HG02642 (cell line): ENCODE results near the gene TAF6L.
"Not testable (repeated sequence)": the region's sequence is repeated elsewhere in the genome, so short reads cannot be mapped to it uniquely, and the experiment has no call there.

Source experiments
- ATAC-seq: cut with Tn5 transposase; IDR thresholded peaks from one replicate; pipeline ENCODE4 v1.9.1; 2021; ENCODE audit warnings: mild to moderate bottlenecking; ENCODE audit not compliant: unreplicated experiment, poor library complexity

Gene TAF6L

DNA sequence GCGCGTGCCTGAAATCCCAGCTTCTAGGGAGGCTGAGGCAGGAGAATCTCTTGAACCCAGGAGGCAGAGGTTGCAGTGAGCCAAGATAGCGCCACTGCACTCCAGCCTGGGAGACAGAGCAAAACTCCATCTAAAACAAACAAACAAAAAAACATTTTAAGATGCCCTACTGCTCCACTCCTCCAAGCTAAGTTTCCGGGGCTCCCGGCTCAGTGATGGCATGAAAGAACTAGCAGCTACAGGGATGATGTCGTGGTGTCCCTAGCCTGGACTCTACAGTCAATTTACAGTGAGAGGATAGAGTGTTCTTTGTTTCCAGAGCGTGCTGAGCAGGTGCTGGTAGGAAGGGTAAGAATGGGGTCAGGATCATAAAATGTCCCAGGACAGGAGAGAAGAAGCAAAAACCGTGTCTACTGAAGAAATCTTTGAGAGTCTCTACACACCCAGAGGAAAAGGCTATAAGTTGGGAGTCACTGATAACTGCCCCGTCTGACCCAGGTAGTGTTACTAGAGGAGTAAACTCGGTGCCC, 16.0 kb upstream of the TAF6L start:
- ATAC-seq: no peak

DNA sequence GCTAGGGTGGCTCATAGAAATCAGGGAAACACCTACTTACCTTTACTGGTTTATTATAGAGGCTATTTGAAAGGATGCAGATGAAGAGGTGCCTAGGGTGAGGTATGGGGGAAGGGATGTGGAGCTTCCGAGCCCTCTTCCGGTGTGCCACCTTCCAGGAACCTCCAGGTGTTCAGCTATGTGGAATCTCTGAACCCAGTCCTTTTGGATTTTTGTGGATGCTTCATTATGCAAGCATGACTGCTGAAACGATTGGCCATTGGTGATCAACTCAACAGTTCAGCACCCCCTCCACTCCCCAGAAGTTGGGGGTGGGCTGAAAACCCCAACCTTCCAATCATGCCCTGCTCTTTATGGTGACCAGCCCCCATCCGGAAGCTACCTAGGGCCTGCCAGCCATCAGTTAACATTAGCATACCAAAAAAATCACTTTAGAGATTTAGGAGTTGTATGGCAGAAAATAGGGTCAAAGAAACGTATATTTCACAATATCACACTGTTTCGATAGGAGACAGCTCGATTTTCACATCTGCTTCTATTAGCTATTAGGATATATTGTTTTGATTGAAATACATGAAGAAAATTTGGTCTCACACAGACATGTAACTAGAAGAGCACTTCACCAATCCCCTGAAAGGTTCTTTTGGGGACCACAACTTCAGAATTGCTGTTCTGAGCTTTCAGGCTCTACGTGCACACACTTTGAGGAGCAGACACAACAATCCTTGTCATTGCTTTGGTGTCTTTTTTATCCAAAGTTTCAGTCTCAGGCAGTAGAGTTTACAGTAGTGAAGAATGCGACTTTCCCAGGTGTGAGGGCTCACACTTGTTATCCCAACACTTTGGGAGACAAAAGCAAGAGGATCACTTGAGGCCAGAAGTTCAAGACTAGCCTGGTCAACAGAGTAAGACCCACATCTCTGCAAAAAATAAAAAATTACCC, 13.1 kb upstream of the TAF6L start:
- no peak for ATAC-seq

DNA sequence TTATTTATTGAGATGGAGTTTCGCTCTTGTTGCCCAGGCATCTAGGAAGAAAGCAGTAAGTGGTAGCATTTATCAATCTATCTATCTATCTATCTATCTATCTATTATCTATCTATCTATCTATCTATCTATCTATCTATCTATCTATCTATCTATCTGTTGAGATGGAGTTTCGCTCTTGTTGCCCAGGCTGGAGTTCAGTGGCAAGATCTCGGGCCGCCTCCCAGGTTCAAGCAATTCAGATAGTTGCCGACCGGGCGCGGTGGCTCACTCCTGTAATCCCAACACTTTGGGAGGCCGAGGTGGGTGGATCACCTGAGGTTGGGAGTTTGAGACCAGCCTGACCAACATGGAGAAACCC, 10.3 kb upstream of the TAF6L start:
- ATAC-seq: not testable (repeated sequence)

DNA sequence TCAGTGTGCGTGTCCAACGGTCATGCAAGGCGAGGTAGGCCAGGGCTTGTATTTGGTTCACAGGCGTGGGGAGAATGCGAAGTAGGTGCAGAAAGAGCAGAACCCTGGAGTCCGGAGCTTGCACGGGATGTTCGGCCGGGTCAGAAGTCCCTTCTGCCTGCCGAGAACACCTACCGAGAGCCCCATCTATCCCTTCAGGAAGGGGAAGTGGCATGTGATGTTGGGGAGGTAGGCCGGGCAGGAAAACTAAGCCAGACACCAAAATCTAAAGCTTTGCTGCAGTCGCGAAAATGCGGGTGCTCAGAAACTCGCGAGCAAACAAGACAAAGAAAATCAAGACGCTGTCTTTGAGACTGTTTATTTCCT, 435 bp upstream of the TAF6L start:
- peak; percentile 9 for ATAC-seq

DNA sequence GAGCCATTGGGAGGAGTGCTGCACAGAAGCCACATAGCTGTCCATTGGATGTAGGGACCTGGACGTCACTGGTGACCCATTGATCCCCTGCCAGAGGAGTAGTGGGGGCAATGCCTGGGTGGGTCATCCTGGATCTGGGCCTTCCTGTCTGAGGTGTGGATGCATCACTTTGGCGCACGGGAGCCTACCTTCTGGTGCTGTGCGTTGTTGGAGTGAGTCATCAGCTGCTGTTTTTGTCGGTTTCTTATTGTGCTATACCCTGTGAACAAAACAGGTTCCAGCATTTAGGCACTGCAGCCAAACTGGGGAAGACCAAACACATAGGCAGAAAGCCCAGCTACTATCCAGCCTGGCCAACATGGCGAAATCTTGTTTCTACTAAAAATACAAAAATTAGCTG, 3.2 kb downstream of the TAF6L start:
- no peak for ATAC-seq

DNA sequence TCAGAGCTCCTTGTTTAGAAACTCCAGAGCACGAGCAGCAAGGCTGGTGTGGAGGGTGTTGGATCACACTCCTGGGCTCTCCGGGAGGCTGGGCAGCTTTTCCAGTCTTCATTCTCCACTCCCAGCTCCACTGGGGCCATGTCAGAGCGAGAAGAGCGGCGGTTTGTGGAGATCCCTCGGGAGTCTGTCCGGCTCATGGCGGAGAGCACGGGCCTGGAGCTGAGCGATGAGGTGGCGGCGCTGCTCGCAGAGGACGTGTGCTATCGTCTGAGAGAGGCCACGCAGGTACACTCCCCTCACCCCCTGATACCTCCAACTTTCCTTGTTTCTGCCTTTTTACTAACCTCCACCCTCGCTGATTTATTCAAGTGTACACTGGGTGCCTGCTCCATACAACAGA, 4.5 kb downstream of the TAF6L start:
- no peak for ATAC-seq

DNA sequence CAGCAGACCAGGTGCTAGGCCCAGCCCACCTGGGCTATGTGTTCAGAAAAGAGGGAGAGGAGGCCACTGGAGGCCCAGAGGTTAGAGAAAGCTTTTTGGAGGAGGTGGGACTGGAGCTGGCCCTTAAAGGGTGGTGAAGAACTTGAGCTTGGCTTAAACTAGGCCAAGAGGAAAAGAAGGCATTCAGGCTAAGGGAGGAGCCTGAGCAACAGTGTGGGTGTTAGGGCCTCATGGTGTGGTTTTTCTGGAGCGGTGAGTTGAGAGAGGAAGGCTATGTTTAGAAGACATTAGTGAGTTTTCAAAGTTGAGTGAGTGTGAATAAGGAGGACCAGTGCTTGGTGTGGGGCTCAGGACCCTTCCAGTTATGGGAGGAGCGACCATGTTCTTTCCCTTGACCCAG, 6.2 kb downstream of the TAF6L start:
- ATAC-seq: no peak

DNA sequence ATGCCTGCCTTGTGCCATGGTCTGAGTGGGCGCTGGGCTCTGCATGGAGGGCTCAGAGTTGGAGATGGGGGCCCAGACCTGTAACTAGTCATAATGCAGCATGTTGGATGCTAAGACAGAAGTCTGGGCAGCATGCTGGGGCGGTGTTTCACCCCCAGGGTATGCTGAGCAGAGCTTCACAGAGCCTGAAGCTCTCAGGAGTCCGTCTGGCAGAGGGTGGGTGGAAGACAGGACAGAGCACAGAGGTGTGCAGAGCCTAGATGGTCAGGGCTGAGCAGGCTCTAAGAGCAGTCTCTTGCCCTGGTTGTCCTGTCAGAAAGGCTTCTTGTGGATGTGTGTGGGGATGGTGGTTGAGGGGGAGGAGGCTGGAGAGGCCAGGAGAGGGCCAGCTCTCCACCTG, 7.2 kb downstream of the TAF6L start:
- no peak for ATAC-seq

DNA sequence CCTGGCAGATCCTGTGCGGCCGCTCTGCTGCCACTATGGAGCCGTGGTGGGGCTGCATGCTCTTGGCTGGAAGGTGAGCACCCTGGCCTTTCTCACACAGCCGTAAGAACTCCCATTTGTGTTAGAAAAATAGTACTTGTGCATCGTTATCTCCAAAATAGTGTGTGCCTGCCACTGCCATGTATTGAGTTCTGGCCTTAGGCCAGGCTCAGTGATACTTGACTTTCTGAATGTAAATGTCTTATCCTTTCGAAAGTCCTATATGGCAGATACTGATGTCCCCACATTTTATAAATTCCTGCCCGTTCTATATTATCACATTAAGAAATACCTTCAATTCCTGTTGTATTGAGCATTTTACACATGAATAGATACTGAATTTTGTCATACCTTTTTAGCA, 11.6 kb downstream of the TAF6L start:
- no peak for ATAC-seq

DNA sequence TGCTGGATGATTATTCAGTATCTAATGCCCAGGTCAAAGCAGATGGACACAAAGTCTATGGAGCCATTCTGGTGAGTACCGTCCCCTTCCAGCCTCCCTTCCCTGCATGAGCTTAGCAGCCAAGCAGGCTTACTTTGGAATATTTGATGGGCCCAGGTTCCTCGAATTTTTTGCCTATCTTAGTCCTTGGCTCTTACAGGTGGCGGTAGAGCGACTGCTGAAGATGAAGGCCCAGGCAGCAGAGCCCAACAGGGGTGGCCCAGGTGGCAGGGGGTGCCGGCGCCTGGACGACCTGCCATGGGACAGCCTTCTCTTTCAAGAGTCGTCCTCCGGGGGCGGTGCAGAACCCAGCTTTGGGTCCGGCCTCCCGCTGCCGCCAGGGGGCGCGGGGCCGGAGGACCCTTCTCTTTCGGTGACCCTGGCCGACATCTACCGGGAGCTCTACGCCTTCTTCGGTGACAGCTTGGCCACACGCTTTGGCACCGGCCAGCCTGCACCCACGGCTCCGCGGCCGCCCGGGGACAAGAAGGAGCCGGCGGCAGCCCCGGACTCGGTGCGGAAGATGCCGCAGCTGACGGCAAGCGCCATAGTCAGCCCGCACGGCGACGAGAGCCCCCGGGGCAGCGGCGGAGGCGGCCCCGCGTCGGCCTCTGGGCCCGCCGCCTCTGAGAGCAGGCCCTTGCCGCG, 15.3 kb downstream of the TAF6L start:
- ATAC-seq: peak; percentile 67

DNA sequence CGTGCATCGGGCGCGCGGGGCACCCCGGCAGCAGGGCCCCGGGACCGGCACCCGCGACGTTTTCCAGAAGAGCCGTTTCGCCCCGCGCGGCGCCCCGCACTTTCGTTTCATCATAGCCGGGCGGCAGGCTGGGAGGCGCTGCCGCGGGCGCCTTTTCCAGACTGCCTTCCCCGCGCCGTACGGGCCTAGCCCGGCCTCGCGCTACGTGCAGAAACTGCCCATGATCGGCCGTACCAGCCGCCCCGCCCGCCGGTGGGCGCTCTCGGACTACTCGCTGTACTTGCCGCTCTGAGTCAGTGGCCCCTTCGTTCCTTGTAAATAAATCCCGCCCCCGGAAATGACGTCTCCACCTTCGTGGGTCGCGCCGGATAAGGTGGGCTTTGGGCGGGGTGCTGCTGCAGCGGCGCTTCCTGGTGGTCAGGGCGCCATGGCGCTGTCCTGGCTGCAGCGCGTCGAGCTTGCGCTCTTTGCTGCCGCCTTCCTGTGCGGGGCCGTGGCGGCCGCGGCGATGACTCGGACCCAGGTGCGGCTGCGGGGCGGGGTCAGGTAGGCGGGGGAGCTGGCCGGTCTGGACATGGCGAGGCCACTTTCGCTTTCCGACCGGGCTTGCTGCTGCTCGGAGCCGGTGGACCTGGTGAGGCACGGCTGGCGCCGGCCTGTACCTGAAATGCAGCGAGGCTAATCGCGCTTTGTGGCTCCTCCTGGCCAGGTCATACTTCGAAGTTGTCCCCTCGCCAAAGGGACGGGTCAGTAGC, 16.0 kb downstream of the TAF6L start, which contains the start of gene TMEM179B:
TMEM179B (plus strand) TSS at position 398 of the 755 bp plus-strand sequence; CDS start at position 428, 30 bp downstream.
- ATAC-seq: peak; percentile 72

DNA sequence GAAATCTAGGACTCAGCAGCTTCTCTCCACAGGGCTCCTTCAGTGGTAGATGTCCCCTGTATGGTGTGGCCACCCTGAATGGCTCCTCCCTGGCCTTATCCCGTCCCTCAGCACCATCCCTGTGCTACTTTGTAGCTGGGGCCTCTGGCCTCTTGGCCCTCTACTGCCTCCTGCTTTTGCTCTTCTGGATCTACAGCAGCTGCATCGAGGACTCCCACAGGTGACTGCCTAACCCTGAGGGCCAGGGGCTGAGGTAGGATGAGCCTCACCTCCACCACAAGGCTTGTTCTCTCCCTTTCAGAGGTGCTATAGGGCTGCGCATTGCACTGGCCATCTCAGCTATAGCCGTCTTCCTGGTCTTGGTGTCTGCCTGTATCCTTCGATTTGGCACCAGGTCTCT, 17.8 kb downstream of the TAF6L start:
- no peak for ATAC-seq

DNA sequence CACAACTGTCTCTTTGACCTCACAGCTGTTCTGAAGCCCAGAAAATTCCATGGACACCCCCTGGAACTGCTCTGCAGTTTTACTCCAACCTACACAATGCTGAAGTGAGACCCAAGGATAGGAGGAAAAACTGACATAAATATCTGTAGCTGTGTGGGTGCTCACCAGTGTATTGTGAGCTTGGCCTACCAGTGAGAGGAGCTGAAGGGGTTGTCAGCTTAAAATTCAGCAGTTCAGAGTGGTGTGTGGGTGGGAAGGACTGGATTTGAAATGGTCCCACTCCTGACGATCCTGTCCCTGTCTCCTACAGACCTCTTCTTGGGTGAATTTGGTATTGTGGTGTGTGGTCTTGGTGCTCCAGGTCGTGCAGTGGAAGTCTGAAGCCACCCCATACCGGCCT, 18.4 kb downstream of the TAF6L start:
- ATAC-seq: no peak

DNA sequence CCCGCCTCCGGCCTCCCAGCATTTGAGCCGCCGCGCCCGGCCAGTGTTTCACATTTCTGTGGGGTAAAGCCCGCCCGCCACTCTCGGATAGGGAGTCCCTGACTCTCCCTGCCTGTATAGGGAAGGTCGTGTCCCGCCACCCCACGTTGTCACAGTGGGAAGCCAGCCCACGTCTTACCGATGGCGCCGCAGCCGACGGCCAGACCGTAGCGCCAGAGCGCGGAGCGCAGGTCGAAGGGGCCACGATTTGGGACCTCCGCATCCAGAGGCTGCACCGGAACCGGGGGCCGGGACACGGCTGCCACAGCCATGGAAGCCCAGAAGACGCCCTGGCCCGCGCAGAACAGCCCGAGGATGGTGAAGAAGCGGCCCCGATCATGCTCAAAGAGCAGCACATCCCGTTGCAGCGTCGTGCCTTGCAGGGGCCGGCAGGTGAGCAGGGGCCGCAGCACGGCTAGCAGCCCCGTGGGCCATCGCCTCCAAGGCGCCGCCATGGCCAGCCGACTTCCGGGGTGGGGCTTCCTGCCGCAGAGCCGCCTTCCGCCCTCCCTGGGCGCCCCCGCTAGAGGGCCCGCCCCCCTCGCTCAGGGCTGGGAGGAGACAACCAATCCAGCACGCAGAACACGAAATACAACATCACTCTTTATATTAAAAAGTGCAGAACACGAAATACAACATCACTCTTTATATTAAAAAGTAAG, 20.5 kb downstream of the TAF6L start, which contains the start of gene TMEM223:
TMEM223 (minus strand) TSS at position 506 of the 701 bp plus-strand sequence; CDS start at position 494, 12 bp downstream.
- ATAC-seq: peak; percentile 70

DNA sequence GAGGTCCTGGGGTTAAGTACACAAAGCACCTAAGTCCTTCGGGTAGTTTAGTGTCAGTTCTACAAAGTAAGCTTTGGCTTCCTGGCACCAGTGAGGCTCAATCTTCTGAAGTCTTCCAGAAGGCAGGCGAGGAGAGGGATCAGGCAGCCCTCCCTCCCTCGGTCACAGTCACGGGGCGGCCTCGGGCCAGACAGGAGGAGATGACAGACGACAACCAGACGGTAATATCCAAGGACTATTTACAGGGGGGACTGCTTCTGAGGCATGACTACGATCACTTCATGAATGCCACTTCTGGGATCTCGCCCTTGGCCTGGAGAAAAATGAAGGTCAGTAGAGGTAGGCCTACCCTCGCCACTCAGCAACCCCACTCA, 21.0 kb downstream of the TAF6L start:
- no peak for ATAC-seq

DNA sequence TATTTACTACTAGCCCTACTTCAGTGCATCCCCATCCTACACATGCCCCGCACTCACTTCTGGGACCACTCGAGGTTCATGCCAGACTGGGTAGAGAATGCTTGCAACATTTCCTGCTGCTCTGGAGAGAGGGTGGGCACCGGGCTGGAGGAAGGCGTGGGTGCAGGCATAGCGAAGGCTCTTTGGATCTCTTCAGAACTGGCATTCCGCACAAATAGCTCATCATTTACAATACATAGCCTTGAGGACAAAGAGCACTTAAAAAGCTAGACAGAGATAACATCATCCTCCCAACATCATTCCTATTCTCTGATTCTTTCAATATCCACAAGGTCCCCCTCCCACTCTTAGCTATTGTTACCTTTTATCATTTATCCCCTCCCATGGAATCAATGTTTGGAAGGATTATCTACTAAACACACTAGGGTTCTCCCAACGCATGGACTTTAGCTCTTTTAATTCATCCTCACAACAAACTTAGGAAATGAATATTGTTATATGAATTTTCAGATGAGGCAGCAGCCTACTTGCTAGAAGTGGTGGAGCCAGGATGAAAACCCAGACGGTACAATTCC, 23.1 kb downstream of the TAF6L start:
- ATAC-seq: no peak

DNA sequence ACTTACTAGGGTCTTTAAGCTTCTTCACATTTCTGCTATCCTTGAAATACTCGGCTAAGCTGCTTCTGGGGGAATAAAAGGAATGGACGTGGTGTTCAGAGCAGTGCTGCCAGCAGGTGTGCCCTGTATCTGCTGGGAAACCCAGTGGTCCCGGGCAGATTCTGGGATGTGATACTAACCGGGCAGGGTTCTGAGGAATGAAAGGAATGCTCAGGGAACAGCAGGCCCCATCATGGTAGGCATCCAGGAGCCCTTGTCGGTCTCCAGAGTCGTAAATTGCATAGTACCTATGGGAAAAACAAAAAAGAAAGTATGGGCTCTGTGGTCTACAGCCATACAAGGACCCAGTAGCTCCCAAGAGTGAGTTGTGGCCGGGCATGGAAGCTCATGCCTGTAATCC, 25.1 kb downstream of the TAF6L start:
- no peak for ATAC-seq

DNA sequence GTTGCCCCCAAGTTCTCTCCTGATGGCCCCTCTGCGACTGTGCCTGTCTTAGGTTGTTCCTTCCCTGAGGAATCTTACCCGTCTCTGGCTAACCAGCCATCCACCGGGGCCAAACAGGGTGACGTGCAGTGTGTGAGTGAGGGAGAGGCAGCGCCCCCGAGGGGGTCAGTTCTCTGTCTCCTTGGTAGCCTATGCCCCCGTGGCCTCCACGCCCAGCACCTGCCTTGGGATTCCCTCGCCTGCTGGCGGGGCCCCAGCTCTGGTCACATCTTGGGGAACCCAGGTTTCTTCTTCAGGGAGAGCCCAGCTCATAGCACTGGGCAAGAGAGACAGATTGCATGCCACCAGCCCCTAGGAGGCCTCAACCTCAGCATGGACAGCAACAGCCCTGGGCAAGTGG, 28.3 kb downstream of the TAF6L start:
- ATAC-seq: no peak

DNA sequence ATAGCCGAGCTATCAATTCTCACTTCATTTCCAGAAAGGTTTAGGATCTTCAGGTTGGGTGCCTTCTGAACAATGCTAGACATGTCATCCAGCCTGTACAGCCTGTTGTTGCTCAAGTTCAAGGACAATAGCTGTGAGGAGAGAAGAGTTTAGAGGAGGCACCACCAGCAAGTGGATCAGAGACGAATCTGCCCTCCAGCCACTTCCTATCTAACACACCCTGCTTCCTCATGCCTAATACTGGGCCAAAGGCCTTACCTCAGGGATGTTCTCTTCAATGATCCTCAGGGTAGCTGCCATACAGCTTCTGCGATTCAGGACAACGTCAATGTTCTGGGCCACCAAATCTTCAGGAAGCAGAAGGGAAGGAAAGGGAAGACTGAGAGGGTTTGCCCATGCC, 29.9 kb downstream of the TAF6L start:
- ATAC-seq: no peak
